Stimulated activated naive CD8-positive, alpha-beta T cell treated with anti-CD3 and anti-CD28 coated beads, Interleukin-15, Interleukin-2, amounts not matched to agents 100 ng/mL and 50 ng/mL, for 24 hours (primary cell): ENCODE results near the gene CBX1.
"Not testable (repeated sequence)": the region's sequence is repeated elsewhere in the genome, so short reads cannot be mapped to it uniquely, and the experiment has no call there.

ENCODE experiments used
- H3K27ac Mint-ChIP-seq: one replicate; pipeline ENCODE4 v1.8.0; 2021; ENCODE audit warnings: mild to moderate bottlenecking, mixed read lengths
- H3K27me3 Mint-ChIP-seq: one replicate; pipeline ENCODE4 v1.8.0; 2021; ENCODE audit warnings: mixed read lengths
- H3K36me3 Mint-ChIP-seq: one replicate; pipeline ENCODE4 v1.8.0; 2021; ENCODE audit warnings: low read depth, mixed read lengths
- H3K4me1 Mint-ChIP-seq: one replicate; pipeline ENCODE4 v1.8.0; 2021; ENCODE audit warnings: low read depth, mixed read lengths
- H3K4me3 Mint-ChIP-seq: one replicate; pipeline ENCODE4 v1.8.0; 2021; ENCODE audit warnings: mild to moderate bottlenecking, mixed read lengths
- H3K9me3 Mint-ChIP-seq: one replicate; pipeline ENCODE4 v1.8.0; 2021; ENCODE audit warnings: mixed read lengths

The CBX1 gene

DNA sequence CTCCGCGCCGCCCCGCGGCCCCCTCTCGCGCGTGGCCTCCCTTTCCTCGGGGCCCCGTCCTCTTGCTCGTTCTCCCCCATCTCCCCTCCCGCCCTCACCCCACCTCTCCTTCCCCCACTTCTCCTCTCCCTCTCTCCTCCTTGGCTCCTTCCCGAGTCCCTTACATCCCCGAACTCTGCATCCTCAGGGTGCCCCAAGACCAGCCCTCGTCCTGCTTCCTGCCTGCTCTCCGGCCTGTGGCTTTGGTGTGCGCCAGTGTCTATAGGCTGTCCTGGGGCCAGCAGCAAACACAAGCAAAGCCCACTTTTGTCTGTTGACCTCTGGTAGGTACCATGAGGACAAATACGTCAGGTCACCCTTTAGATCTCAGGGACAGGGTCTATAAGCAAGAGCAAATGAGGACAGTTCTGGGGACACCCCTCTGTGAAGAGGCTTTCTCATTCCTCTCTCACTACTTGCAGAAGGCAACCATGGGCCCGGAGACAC, 63.4 kb downstream of the CBX1 start:
- H3K9me3 Mint-ChIP-seq: no peaks in the 10 kb centered on the region
- H3K4me1 Mint-ChIP-seq: peaks cover 10% of the 10 kb centered on the region
- peaks cover 28% of the 10 kb centered on the region for H3K27me3 Mint-ChIP-seq
- H3K36me3 Mint-ChIP-seq: no peaks in the 10 kb centered on the region
- peak overlapping the region; percentile 84 for H3K4me3 Mint-ChIP-seq
- peak overlapping the region; percentile 88 for H3K27ac Mint-ChIP-seq

DNA sequence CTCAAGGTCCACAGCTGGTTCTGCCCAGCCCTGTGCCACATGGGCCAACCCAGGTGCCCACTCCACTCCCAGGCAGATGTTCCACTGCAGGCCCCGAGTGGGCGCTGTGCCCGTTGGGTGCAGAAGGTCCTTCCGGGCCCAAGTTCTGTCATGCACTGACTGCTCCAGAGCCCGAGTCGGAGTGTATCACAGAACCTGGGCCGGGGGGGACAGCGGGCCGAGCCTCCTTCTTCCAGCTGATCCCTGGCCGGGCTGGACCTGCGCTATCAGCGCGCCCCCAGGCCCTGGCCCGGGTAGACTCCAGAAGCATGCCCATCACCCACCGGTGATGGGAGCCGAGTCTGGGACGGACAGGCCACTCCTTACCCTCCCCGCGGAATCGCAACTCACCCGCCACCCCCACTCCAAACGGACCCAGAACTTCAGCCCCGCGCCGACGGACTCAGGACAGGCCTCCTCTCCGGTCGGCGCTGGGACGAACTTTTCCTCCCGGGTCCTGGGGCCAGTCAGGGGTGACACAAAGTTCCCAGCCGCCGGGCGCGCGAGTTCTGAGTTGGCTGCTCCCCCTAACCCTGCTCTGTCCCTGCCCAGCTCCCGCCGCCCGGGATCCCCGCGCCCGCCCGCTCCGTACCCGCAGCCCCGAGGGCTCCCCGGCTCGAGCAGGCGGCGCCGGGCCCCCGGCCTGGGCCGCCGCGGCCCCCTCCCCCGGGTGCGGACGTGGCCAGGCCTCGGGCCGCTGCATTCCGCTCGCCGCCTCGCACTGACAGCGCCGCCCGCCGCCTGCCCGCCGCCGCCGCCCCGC, 64.0 kb downstream of the CBX1 start, which contains the start of gene COPZ2:
TSS of gene COPZ2 (minus strand) at position 762 of the 802 bp plus-strand sequence. CDS start at position 742, 20 bp downstream.
- Mint-ChIP-seq H3K36me3 (no peaks in the 10 kb centered on the region), H3K27me3 (peaks cover 33% of the 10 kb centered on the region), H3K4me1 (peaks cover 10% of the 10 kb centered on the region), H3K4me3 (peak within 1 kb of the TSS; percentile 84), H3K27ac (peak within 1 kb of the TSS; percentile 88), H3K9me3 (no peaks in the 10 kb centered on the region)

DNA sequence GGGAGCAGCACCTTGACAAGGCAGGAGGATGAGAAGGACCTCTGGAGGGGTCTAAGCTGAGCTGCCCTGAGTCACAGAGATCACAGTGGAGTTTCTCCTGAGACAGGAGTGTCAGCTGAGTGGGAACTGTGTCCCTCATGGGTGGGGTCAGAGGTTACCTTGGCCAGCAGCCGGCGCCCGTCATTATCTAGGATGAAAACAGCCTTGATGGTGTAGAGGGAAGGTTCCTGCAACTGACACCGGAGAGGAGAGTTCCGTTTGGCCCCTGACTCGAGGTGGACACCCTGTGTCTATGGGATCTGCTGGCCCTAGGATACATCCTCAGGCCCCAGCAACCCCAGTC, 64.6 kb downstream of the CBX1 start:
- H3K4me1 Mint-ChIP-seq: peaks cover 10% of the 10 kb centered on the region
- peaks cover 33% of the 10 kb centered on the region for H3K27me3 Mint-ChIP-seq
- no peaks in the 10 kb centered on the region for H3K36me3 Mint-ChIP-seq
- H3K9me3 Mint-ChIP-seq: no peaks in the 10 kb centered on the region
- no peak overlapping the region for H3K27ac Mint-ChIP-seq
- H3K4me3 Mint-ChIP-seq: peak overlapping the region; percentile 81

DNA sequence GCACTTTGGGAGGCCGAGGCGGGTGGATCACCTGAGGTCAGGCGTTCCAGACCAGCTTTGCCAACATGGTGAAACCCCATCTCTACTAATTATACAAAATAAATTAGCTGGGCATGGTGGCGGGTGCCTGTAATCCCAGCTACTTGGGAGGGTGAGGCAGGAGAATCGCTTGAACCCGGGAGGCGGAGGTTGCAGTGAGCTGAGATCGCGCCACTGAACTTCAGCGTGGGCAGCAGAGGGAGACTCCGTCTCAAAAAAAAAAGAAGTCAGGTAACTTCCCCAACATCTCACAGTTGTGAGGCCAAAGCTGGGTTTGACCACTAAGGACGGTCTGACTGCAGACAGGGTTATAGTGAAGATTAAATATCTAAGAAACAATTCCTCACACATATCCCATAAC, 66.5 kb downstream of the CBX1 start:
- H3K9me3 Mint-ChIP-seq, H3K36me3 Mint-ChIP-seq, H3K27ac Mint-ChIP-seq, H3K4me3 Mint-ChIP-seq: not testable (repeated sequence)
- Mint-ChIP-seq H3K27me3 (peaks cover 37% of the 10 kb centered on the region), H3K4me1 (peaks cover 10% of the 10 kb centered on the region)

DNA sequence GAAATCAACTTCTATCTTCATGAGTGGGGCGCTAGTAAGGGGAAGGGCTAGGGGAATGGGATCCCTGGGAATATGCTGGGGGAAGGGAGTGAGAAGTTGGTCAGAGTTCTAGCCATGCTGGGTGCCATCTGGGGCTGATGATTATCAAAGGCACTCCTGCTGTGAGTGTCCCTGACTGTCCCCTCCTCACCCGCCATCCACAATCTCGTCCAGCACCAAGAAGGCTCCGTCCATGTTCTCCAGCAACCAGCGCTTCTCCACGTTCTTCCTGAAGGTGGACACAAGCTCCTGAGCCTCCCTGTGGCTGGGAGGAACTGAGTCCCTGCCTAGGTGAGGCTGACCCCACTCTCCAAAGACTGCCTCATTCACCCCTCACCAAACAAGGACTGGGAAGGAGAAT, 69.3 kb downstream of the CBX1 start:
- no peak overlapping the region for H3K27ac Mint-ChIP-seq
- H3K4me1 Mint-ChIP-seq: no peaks in the 10 kb centered on the region
- no peaks in the 10 kb centered on the region for H3K9me3 Mint-ChIP-seq
- no peak overlapping the region for H3K4me3 Mint-ChIP-seq
- H3K27me3 Mint-ChIP-seq: peaks cover 23% of the 10 kb centered on the region
- no peaks in the 10 kb centered on the region for H3K36me3 Mint-ChIP-seq

DNA sequence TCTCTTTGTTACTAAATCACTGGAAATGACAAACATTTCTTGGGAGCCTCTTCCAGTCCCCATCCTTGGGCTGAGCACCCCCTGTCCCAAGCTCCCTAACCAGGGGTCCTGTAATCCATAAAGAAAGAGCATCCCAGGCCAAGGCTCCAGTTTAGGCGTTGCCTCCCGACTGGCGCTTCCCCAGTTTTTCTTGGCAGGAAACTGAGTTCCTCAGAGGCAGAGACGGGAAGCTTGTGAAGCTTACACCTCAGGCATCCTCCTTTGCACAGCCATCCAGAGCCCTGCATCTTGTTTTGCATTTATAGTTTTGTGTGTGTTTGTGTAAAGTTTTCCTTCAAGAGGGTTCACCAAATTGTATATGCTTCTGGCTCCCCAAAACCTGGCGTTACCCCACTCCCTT, 70.7 kb downstream of the CBX1 start:
- H3K27me3 Mint-ChIP-seq: peaks cover 15% of the 10 kb centered on the region

DNA sequence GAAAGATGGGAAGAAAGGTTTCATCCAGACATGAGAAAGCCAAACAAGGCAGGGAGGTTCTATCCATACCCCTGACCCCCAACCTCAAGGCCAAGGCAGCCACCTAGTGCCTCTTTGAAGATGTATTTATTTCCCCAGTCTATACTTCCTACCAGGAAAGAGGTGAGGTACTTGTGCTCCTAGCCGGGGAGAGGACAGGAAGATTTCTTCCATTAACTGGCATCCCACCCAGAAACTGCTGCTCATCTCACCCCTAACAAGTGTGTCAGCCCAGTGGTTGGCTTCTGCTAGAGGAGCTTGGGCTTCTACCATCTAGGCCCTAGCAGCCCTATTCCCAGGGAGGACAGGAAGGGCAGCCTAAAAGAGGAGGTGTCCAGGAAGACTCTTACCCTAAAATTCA, 72.5 kb downstream of the CBX1 start:
- Mint-ChIP-seq H3K9me3 (no peaks in the 10 kb centered on the region), H3K27ac (no peak overlapping the region), H3K27me3 (peaks cover 19% of the 10 kb centered on the region), H3K36me3 (no peaks in the 10 kb centered on the region), H3K4me3 (no peak overlapping the region), H3K4me1 (peaks cover 27% of the 10 kb centered on the region)

More for the DNA sequence above, 70.7 kb downstream of the CBX1 start:
- H3K4me3 Mint-ChIP-seq: no peak overlapping the region
- H3K36me3 Mint-ChIP-seq: no peaks in the 10 kb centered on the region
- H3K4me1 Mint-ChIP-seq: peaks cover 13% of the 10 kb centered on the region
- H3K27ac Mint-ChIP-seq: no peak overlapping the region
- no peaks in the 10 kb centered on the region for H3K9me3 Mint-ChIP-seq

DNA sequence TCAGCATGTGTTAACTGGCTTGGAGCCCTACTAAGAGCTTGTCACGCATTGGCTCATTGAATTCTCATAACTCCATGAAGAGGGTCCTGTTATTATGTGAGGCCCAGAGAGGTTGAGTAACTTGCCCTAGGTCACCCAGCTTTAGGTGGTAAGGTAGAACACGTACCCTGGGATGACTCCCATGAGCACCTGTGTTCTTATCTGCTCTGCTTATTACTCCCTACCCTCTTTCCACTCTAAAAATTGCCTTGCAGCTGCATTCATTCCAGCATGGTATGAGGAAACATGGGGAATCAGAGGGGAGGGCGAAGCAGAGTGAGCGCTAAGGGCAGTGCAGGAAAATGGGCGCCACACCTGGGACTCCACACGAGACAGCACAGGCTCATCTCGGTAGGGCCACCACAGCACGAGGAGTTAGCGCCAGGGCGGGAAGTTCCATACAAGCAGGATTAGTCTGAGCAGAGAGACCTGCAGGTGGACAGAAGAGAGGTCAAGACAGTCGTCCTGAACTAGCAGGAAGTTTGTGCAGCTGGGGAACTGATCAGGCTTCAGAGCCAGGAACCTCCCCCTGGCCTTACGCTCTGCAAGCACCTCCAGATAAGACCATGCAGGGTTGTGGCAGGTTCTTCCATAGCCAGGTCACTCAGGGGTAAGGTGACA, 73.8 kb downstream of the CBX1 start:
- Mint-ChIP-seq H3K4me3 (no peak overlapping the region), H3K4me1 (peaks cover 32% of the 10 kb centered on the region), H3K9me3 (no peaks in the 10 kb centered on the region), H3K27ac (no peak overlapping the region), H3K36me3 (no peaks in the 10 kb centered on the region), H3K27me3 (peaks cover 24% of the 10 kb centered on the region)

DNA sequence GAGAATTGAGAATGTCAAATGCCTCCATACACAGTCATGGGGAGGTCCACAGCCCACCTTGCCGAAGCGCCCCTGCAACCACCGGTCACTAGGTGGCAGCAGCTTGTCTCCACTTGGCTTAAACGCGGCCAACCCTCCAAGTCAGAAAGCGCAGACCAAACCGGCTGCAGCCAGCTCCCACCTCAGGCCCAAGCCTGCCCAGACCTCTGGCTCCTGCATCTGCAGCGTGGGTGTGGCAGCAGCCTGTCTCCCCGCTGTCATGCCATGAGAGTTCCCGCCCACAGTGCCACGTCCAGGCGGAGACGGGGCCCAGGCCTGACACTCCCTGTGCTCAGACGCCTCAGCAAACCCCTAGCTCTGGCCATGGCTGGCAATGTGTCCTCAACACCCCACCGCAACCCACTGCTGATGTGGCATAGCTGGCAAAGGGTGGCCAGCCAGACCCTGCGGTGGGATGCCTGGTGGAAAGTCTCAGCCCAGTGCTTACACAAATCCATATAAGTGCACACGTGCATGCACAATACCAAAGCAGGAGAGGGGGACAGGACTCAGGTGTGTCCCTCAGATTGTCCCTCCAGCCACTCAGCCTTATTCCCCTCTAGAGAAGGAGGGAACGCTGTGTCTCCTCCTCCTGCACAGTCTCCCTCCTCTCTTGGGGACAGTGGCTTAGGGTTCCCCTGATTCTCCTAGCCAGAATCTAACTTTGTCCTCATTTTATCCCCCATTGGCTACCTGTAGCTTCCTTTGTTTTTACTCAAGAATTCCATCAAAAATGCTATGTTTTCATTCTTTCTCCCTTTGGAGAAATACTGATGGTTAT, 74.6 kb downstream of the CBX1 start:
- peaks cover 30% of the 10 kb centered on the region for H3K27me3 Mint-ChIP-seq
- no peak overlapping the region for H3K27ac Mint-ChIP-seq
- H3K4me3 Mint-ChIP-seq: no peak overlapping the region
- no peaks in the 10 kb centered on the region for H3K36me3 Mint-ChIP-seq
- H3K9me3 Mint-ChIP-seq: no peaks in the 10 kb centered on the region
- peaks cover 32% of the 10 kb centered on the region for H3K4me1 Mint-ChIP-seq

DNA sequence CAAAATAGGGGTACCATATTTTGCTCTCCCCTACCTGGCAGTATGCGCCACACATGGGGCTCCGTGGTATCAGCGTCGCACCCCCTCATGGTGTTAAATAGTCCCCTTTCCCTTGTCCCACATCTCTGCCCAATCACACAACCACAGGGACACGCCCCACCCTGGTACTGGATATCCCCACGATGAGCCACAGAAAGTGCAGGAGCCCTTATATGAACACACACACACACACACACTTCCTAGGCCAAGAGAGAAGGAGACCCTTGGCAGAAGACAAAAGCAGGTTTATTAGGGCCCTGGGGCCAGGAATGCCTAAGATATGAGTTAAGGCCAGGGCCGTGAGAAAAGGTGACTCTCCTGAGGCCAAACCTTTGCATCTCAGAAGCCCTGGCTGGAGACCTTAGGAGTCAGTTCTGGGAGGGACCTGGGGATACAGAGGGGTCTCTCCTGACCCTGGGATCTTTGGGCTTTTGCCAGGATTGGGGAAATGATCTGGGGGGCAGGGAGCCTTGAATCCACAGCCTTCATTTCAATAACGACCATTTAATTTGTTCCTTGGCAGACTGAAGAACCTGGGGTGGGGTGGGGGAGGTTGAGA, 75.3 kb downstream of the CBX1 start:
- Mint-ChIP-seq H3K27me3 (peaks cover 35% of the 10 kb centered on the region), H3K4me1 (peaks cover 32% of the 10 kb centered on the region), H3K27ac (no peak overlapping the region), H3K9me3 (no peaks in the 10 kb centered on the region), H3K4me3 (peak overlapping the region; percentile 84), H3K36me3 (no peaks in the 10 kb centered on the region)

DNA sequence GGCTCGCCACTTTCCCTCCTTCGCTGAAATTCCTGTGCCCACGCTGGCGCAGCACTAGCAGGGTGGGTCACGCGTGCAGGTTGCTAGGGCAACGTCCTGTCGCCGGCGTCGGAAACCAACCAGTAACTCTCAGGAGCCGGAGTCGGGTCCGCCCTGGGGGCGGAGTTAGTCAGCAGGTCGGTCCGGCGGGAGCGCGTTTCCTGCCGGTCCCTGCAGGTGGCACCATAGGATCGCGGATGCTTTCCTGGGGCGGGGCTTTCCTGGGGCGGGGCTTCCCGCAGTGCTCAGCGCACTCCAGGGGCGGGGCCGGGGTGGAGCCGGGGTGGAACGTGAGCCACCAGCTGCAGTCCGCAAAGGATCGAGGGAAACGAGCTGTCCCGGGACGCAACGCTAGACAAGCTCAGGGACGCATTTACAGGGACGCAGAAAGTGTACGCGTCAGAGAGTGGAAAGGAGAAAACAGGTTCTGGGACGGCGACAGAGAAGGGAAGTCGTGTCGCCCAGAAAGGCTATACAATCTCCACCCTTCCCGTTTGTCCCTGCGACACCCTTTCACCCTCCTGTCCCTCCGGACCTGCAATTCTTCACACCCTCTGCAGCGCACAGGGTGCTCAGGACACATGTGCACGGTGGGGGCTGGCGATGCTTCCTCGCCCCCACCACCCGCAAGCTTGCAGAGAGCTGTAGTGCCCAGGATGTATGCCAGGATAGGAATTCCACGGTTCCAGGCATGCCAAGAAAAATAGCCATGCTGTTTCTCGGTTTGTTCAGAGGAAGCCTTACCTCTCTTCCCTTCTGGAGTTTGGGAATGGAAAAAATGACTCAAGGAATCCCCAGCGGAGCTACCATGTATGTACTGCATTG, 76.0 kb downstream of the CBX1 start:
- Mint-ChIP-seq H3K4me3 (peak overlapping the region; percentile 84), H3K27me3 (peaks cover 36% of the 10 kb centered on the region), H3K4me1 (peaks cover 32% of the 10 kb centered on the region), H3K27ac (peak overlapping the region; percentile 52), H3K9me3 (no peaks in the 10 kb centered on the region), H3K36me3 (no peaks in the 10 kb centered on the region)

DNA sequence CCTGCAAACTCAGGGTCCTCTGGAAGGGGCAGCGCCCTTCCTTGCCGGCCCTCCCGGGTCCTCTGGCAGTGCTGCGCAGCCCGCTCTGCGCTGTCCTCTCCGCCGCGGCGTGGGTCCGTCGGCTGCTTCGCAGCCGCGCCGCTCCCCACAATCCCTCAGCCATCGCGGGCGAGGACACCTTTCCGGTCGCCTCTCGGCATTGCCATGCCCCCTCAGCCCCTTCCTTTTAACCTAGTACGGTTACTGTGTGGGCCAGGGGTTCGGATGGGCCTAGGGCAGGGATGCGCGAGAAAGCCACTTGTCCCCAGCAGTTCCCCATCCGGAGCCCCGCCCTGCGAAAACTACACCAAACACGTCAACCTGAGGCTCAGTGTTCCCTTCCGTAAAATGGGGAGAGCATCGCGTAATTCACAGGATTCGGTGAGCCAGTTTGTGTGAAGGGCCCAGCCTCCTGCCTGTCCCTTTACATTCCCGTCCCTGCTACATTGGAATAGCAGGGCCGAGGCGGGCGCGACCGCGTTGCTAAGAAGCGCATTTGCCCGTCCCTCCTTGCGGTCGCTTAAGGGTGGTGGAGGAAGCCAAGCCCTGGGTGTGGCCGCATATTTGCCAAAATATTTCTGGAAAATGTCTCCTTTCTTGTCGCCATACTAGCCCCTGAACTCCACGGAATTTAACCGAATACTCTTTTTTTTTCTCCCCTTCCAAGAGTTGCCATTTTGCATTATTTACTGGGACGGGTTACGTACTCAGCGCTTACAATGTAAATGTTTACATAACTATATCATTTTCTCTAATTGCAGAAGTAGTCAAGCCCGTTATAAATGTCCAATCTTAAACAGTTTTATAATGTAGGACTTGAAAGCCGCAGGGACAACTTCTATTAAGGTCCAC, 76.9 kb downstream of the CBX1 start:
- peak overlapping the region; percentile 86 for H3K27ac Mint-ChIP-seq
- H3K27me3 Mint-ChIP-seq: peaks cover 36% of the 10 kb centered on the region
- peak overlapping the region; percentile 84 for H3K4me3 Mint-ChIP-seq
- no peaks in the 10 kb centered on the region for H3K36me3 Mint-ChIP-seq
- H3K9me3 Mint-ChIP-seq: no peaks in the 10 kb centered on the region
- peaks cover 32% of the 10 kb centered on the region for H3K4me1 Mint-ChIP-seq
